Measurements from ENCODE around the gene SPINK6. TPM values are rescaled to one million over a fixed set of nuclear protein-coding genes. Genes with fewer than 3 reads are reported as not detected.
A peak's percentile ranks its signal among the peaks of the same experiment; 100 is the strongest.

SPINK6 gene
- total RNA-seq, 1 donor from 2014 or later = not detected

DNA sequence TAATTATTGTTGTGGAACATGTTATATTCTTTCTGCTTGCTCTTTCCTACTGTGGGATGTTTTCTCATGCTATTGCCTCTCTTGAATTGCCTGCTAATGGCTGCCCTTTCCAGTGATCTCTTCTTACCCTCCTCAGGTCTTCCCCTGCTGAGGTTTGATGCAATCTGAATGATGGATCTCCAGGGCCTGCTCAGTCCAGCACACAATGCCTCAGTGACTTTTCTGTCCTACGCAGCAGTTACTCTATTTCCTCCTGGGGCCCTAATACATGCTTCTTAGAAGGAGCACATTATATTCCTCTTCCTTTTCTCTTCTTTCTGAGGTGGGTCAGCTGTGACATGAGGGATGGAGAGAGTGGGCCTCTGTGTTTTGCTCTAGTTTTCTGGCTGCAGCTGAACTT lies 34.6 kb upstream of the SPINK6 start, which contains the start of gene SPINK14:
Gene SPINK14 (plus strand): TSS at position 301 of the 400 bp plus-strand sequence. CDS start 1,187 bp downstream, outside the sequence.
- no peaks in the 10 kb centered on the region for H3K9me3 Mint-ChIP-seq (ENCODE audit: low read depth)
- TF ChIP-seq CTCF (IDR thresholded peaks at IDR 0.05; ENCODE audit: unreplicated experiment) = no peak
- H3K36me3 Mint-ChIP-seq (ENCODE audit: insufficient read depth) = no peaks in the 10 kb centered on the region
- no peaks in the 10 kb centered on the region for H3K4me1 Mint-ChIP-seq (ENCODE audit: low read depth)
- H3K27ac Mint-ChIP-seq = no peak within 1 kb of the TSS
- no peaks in the 10 kb centered on the region for H3K27me3 Mint-ChIP-seq
- no peak within 1 kb of the TSS for H3K4me3 Mint-ChIP-seq (ENCODE audit: low read depth)
- DNase-seq (ENCODE audit: low spot score, unreplicated experiment) = no peak

DNA sequence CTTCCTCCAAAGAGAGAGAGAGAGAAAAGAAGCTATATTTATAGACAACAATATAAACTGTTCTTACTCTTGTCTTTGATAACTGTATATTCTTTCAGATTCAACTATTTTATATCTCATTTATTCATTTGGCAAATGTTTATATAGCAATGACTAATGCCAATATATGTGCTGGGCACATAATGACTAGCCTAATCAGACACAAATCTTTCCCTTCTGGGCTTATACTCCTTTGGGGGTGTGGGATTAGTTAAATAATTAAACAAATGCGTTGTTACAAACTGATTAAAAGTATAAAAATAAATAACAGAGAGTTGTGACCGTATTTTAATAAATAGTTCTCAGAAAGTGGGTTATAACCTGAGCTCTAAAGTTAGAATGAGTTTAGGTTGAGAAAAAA lies 30.5 kb upstream of the SPINK6 start:
- no peaks in the 10 kb centered on the region for H3K9me3 Mint-ChIP-seq (ENCODE audit: low read depth)
- no peaks in the 10 kb centered on the region for H3K27me3 Mint-ChIP-seq
- H3K4me1 Mint-ChIP-seq (ENCODE audit: low read depth) = peaks cover 9% of the 10 kb centered on the region
- H3K4me3 Mint-ChIP-seq (ENCODE audit: low read depth) = no peak overlapping the region
- H3K36me3 Mint-ChIP-seq (ENCODE audit: insufficient read depth) = no peaks in the 10 kb centered on the region
- no peak overlapping the region for H3K27ac Mint-ChIP-seq
- TF ChIP-seq CTCF (IDR thresholded peaks at IDR 0.05; ENCODE audit: unreplicated experiment) = no peak
- DNase-seq (ENCODE audit: low spot score, unreplicated experiment) = no peak

GRCh38 chr5:148176480-148176879 lies 26.4 kb upstream of the SPINK6 start:
- Mint-ChIP-seq H3K4me3 (ENCODE audit: low read depth) (no peak overlapping the region), H3K9me3 (ENCODE audit: low read depth) (no peaks in the 10 kb centered on the region), H3K36me3 (ENCODE audit: insufficient read depth) (no peaks in the 10 kb centered on the region), H3K4me1 (ENCODE audit: low read depth) (peaks cover 9% of the 10 kb centered on the region), H3K27ac (no peak overlapping the region), H3K27me3 (no peaks in the 10 kb centered on the region)
- DNase-seq (ENCODE audit: low spot score, unreplicated experiment) = no peak
- no peak for TF ChIP-seq CTCF (IDR thresholded peaks at IDR 0.05; ENCODE audit: unreplicated experiment)

- H3K4me3 Mint-ChIP-seq (ENCODE audit: low read depth) = no peak overlapping the region
Observed at GRCh38 chr5:148177207-148177606, 25.6 kb upstream of the SPINK6 start.

DNA sequence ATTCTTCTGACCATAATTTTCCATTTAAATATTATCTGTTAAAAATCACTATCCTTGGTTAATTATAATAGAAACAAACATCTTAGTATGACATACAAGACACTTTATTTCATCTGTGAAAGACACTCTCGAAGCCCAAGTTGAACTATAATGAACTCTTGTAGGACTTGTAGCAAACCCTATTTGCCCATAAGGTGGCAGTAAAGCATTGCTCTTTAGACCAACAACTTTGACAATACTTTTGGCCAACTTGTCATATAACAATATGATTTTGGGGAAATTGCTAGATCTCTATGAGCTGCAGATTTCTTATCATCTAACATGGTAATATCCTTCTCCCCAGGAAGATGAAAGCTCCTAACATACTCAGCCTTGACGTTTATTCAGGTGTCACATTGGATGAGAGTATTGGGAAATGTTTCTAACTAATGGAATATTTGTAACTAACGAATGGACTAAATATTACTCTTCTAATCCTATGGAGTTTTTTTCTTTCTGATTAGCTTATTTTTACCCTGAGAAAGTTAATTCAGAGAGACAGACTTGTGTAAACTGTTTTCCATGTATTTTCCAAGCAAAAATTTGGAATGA lies 23.5 kb upstream of the SPINK6 start:
- DNase-seq (ENCODE audit: low spot score, unreplicated experiment) = no peak
- Mint-ChIP-seq H3K4me1 (ENCODE audit: low read depth) (peaks cover 9% of the 10 kb centered on the region), H3K4me3 (ENCODE audit: low read depth) (no peak overlapping the region), H3K27ac (no peak overlapping the region), H3K9me3 (ENCODE audit: low read depth) (no peaks in the 10 kb centered on the region), H3K27me3 (no peaks in the 10 kb centered on the region), H3K36me3 (ENCODE audit: insufficient read depth) (no peaks in the 10 kb centered on the region)
- TF ChIP-seq CTCF (IDR thresholded peaks at IDR 0.05; ENCODE audit: unreplicated experiment) = peak; percentile 82

More at GRCh38 chr5:148177207-148177606, 25.6 kb upstream of the SPINK6 start:
- Mint-ChIP-seq H3K27ac (no peak overlapping the region), H3K4me1 (ENCODE audit: low read depth) (peaks cover 9% of the 10 kb centered on the region), H3K36me3 (ENCODE audit: insufficient read depth) (no peaks in the 10 kb centered on the region), H3K27me3 (no peaks in the 10 kb centered on the region), H3K9me3 (ENCODE audit: low read depth) (no peaks in the 10 kb centered on the region)
- DNase-seq (ENCODE audit: low spot score, unreplicated experiment) = no peak
- TF ChIP-seq CTCF (IDR thresholded peaks at IDR 0.05; ENCODE audit: unreplicated experiment) = no peak

Measured in progenitor cell of endocrine pancreas (in vitro differentiated cells).